SK-N-MC (cell line): ENCODE data around the gene RIT1.

ENCODE experiments used
- DNase-seq: peaks from one replicate; pipeline ENCODE4 v3.0.0-alpha.2; 2011; ENCODE audit warnings: low read depth, low spot score
- H3K27ac ChIP-seq: fragments of 200-600 bp; sonication (generic); 2 replicates; pipeline ENCODE4 v1.5.1; 2016; ENCODE audit warnings: mixed run types
- H3K36me3 ChIP-seq: fragments of 200-600 bp; sonication (generic); 2 replicates; pipeline ENCODE4 v1.6.1; 2017; ENCODE audit warnings: antibody characterized with exemption, low read length, mixed read lengths; ENCODE audit not compliant: insufficient read depth
- H3K4me3 ChIP-seq: fragments of 200-600 bp; sonication (generic); 2 replicates; pipeline ENCODE4 v1.5.1; 2016
- H3K9ac ChIP-seq: fragments of 200-600 bp; sonication (generic); 2 replicates; pipeline ENCODE4 v1.8.0; 2017; ENCODE audit warnings: mixed run types, mixed read lengths; ENCODE audit not compliant: insufficient read length
- H3K9me3 ChIP-seq: fragments of 200-600 bp; sonication (generic); 2 replicates; pipeline ENCODE4 v1.6.1; 2017; ENCODE audit warnings: low read depth, mild to moderate bottlenecking, antibody characterized with exemption, low read length, moderate library complexity, mixed read lengths
- EZH2 ChIP-seq: fragments of 200-600 bp; sonication (generic); IDR thresholded peaks from one replicate; pipeline ENCODE4 v1.6.1; 2017; ENCODE audit warnings: antibody characterized with exemption
- FOXP2 ChIP-seq: optimal IDR thresholded peaks from 2 replicates; pipeline ENCODE3; 2011; ENCODE audit warnings: mild to moderate bottlenecking, moderate library complexity; ENCODE audit not compliant: insufficient read depth; ENCODE audit errors: extremely low read length, control extremely low read depth
- POLR2AphosphoS5 ChIP-seq: IDR thresholded peaks from 2 replicates; pipeline ENCODE4 v1.6.1; 2012; ENCODE audit warnings: mild to moderate bottlenecking, low read depth, low read length, borderline replicate concordance

The RIT1 gene

DNA sequence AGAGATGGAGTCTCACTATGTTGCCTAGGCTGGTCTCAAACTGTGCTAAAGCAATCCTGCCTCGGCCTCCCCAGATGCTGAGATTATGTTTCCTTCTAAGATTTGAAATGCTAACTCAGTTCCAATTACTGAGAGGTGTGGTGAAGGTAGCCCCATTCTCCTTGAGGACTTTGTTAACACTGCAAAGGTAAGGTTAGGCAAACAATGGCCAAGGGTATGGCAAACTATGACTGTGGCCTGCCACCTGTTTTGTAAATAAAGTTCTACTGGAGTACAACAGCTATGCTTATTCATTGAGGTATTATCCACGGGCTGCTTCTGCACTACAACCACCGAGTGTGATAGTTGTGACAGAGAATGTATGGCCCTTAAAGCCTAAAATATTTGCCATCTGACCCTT is 9.6 kb upstream of the RIT1 start:
- no peak overlapping the region for H3K9ac ChIP-seq
- TF ChIP-seq FOXP2 (no peak), EZH2 (no peak), POLR2AphosphoS5 (no peak)
- H3K36me3 ChIP-seq, result peaks cover 96% of the 10 kb centered on the region
- no peak overlapping the region for H3K27ac ChIP-seq
- no peak overlapping the region for H3K4me3 ChIP-seq
- DNase-seq, result no peak
- H3K9me3 ChIP-seq, result no peaks in the 10 kb centered on the region

- H3K27ac ChIP-seq, result no peak overlapping the region
- DNase-seq, result no peak
- H3K9me3 ChIP-seq, result no peaks in the 10 kb centered on the region
- no peak overlapping the region for H3K4me3 ChIP-seq
- TF ChIP-seq EZH2 (no peak), FOXP2 (no peak), POLR2AphosphoS5 (no peak)
- no peak overlapping the region for H3K9ac ChIP-seq
- H3K36me3 ChIP-seq, result peaks cover 96% of the 10 kb centered on the region
Measured at GRCh38 chr1:155919801-155920200, 8.7 kb upstream of the RIT1 start.

- Histone ChIP-seq H3K27ac (no peak overlapping the region), H3K4me3 (no peak overlapping the region), H3K9ac (no peak overlapping the region), H3K9me3 (no peaks in the 10 kb centered on the region), H3K36me3 (peaks cover 96% of the 10 kb centered on the region)
- DNase-seq, result no peak
- TF ChIP-seq POLR2AphosphoS5 (no peak), EZH2 (no peak), FOXP2 (no peak)
Measured at GRCh38 chr1:155918660-155919059, 7.5 kb upstream of the RIT1 start.

DNA sequence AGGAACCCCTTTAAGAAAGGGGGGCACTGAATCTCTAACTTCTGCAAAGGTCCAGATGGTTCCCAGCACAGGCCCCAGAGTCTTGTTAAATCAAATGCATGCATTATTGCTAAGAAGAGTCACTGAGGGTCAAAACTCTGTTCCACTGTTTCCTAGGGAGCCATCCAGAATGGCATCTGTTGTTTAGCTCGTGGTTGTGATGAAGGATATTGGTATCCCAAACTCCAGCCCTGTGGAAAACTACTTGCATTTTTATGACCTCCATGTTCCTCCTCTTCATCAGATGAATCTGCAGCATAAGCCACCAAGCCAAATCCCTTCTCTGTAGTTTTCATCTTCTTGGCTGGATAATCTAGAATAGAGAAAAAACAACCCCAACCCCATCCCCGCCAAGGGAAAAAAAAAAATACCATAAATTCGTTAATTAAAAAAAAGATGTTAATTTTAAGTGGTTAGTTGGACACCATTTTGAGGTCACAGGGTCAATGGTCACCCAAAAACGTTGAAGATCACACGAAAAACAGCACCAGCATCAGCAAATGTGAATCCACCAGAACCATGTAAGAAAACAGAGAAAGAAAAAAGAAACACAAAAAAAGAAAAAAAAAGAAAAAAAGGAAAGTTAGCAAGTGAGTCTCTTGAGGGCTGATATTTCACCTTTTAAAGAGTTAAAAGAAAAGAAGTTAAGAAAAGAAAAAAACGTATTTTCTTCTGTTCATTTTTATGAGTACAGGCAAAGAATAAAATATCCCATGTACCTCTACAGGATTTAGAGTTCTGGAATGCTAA is 3.0 kb upstream of the RIT1 start:
- DNase-seq, result no peak
- TF ChIP-seq FOXP2, result no peak
- TF ChIP-seq EZH2, result no peak
- no peak for TF ChIP-seq POLR2AphosphoS5
- peak overlapping the region; percentile 79 for H3K27ac ChIP-seq
- H3K36me3 ChIP-seq, result peaks cover 76% of the 10 kb centered on the region
- H3K9me3 ChIP-seq, result no peaks in the 10 kb centered on the region
- no peak overlapping the region for H3K4me3 ChIP-seq
- H3K9ac ChIP-seq, result no peak overlapping the region

DNA sequence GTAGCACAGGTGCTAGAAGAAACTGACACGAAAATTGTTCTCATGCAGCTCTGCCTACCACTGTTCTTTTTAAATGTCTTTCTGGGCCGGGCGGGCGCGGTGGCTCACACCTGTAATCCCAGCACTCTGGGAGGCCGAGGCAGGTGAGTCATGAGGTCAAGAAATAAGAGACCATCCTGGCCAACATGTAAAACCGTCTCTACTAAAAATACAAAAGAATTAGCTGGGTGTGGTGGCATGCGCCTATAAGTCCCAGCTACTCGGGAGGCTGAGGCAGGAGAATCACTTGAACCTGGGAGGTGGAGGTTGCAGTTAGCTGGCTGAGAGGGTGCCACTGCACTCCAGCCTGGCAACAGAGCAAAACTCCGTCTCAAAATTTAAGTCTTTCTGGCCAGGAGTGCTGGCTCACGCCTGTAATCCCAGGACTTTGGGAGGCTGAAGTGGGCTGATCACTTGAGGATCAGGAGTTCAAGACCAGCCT is 947 bp upstream of the RIT1 start:
- DNase-seq, result no peak
- Histone ChIP-seq H3K36me3 (peaks cover 74% of the 10 kb centered on the region), H3K27ac (peak overlapping the region; percentile 79), H3K4me3 (no peak overlapping the region), H3K9ac (no peak overlapping the region), H3K9me3 (no peaks in the 10 kb centered on the region)
- no peak for TF ChIP-seq FOXP2
- no peak; the same call in 1 of the 2 replicates for TF ChIP-seq POLR2AphosphoS5
- TF ChIP-seq EZH2, result no peak

GRCh38 chr1:155910621-155911121 is 478 bp downstream of the RIT1 start:
- Histone ChIP-seq H3K9ac (peak overlapping the region; percentile 77), H3K4me3 (peak overlapping the region; percentile 91), H3K36me3 (peaks cover 61% of the 10 kb centered on the region), H3K9me3 (no peaks in the 10 kb centered on the region), H3K27ac (peak overlapping the region; percentile 79; the same call in 1 of the 2 replicates)
- no peak for DNase-seq
- TF ChIP-seq FOXP2 (no peak), POLR2AphosphoS5 (no peak), EZH2 (no peak)

DNA sequence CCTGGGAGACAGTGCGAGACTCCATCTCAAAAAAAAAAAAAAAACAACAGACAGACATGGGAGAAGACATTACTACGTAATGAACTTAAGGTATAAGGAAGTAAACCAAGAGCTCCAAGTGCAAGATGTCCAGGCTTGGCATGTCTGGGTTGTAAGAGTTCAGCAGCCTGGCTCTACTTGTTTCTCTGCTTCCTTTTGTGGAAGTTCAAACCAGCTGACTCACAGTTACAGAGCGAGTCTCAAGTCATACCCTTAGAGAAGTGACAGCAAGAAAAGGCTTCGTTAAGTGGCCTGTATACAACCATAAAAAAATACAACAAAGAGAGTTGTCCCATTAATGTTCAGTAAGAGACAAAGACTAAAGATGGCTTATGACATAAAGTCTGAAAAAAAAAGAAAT is 1.3 kb downstream of the RIT1 start:
- no peak overlapping the region for H3K9ac ChIP-seq
- peak overlapping the region; percentile 1; the same call in 1 of the 2 replicates for H3K27ac ChIP-seq
- peaks cover 58% of the 10 kb centered on the region for H3K36me3 ChIP-seq
- no peak for DNase-seq
- no peak for TF ChIP-seq FOXP2
- no peak for TF ChIP-seq POLR2AphosphoS5
- TF ChIP-seq EZH2, result no peak
- no peaks in the 10 kb centered on the region for H3K9me3 ChIP-seq
- H3K4me3 ChIP-seq, result peak overlapping the region; percentile 91; the same call in 1 of the 2 replicates

GRCh38 chr1:155904261-155904660 is 6.9 kb downstream of the RIT1 start:
- no peak overlapping the region for H3K9ac ChIP-seq
- no peak overlapping the region for H3K4me3 ChIP-seq
- peaks cover 66% of the 10 kb centered on the region for H3K36me3 ChIP-seq
- H3K9me3 ChIP-seq, result no peaks in the 10 kb centered on the region
- no peak overlapping the region for H3K27ac ChIP-seq
- no peak for DNase-seq
- TF ChIP-seq EZH2, result no peak
- no peak for TF ChIP-seq FOXP2
- no peak for TF ChIP-seq POLR2AphosphoS5

- no peak overlapping the region for H3K9ac ChIP-seq
- no peak for DNase-seq
- 0 out of 2 replicates have a peak overlapping the region, but pooled peaks have one; percentile 31 for H3K27ac ChIP-seq
- no peaks in the 10 kb centered on the region for H3K9me3 ChIP-seq
- H3K36me3 ChIP-seq, result peaks cover 53% of the 10 kb centered on the region
- no peak overlapping the region for H3K4me3 ChIP-seq
- no peak for TF ChIP-seq POLR2AphosphoS5
- no peak for TF ChIP-seq EZH2
- TF ChIP-seq FOXP2, result no peak
Measured at GRCh38 chr1:155900161-155900560, 11.0 kb downstream of the RIT1 start.
